ENCODE measurements around the gene ICOS. TPM values are rescaled to one million over a fixed set of nuclear protein-coding genes. Genes with fewer than 3 reads are reported as not detected.

The ICOS gene
- total RNA-seq, 6 donors from 2014 or later, result 0.22 to 2.3 (median 1.1) TPM; not detected in 1

GRCh38 chr2:203988500-203989260, 52.1 kb downstream of the ICOS start:
- H3K27ac ChIP-seq, result peak overlapping the region in 2 of 4 donors; percentile 30 to 32
- ATAC-seq (ENCODE audit: low FRiP score in 2 of 2) (peak in 1 of 2 donors; percentile 58), DNase-seq (no peak)
- no peak overlapping the region for H3K4me3 ChIP-seq
- WGBS, 2 donors, result 81 to 85% methylated on average over 6 of the region's 6 CpGs
- H3K4me1 ChIP-seq, result peaks cover 0 to 7% (median 6%) of the 10 kb centered on the region in 4 donors
- TF ChIP-seq CTCF (IDR thresholded peaks at IDR 0.05) (no peak), EP300 (IDR thresholded peaks at IDR 0.05) (no peak), POLR2A (IDR thresholded peaks at IDR 0.05) (no peak), POLR2AphosphoS5 (IDR thresholded peaks at IDR 0.05) (no peak)
- H3K9me3 ChIP-seq, result no peaks in the 10 kb centered on the region
- no peaks in the 10 kb centered on the region for H3K27me3 ChIP-seq
- H3K36me3 ChIP-seq, result no peaks in the 10 kb centered on the region

GRCh38 chr2:203989521-203989920, 53.0 kb downstream of the ICOS start:
- Histone ChIP-seq H3K27ac (peak overlapping the region in 2 of 4 donors; percentile 30 to 44), H3K36me3 (no peaks in the 10 kb centered on the region), H3K4me1 (peaks cover 0 to 7% (median 6%) of the 10 kb centered on the region in 4 donors), H3K9me3 (no peaks in the 10 kb centered on the region), H3K4me3 (no peak overlapping the region), H3K27me3 (no peaks in the 10 kb centered on the region)
- DNase-seq (no peak), ATAC-seq (ENCODE audit: low FRiP score in 2 of 2) (no peak)
- TF ChIP-seq EP300 (IDR thresholded peaks at IDR 0.05) (no peak), POLR2A (IDR thresholded peaks at IDR 0.05) (no peak), CTCF (IDR thresholded peaks at IDR 0.05) (no peak), POLR2AphosphoS5 (IDR thresholded peaks at IDR 0.05) (no peak)
- WGBS, 2 donors, result 52 to 63% methylated on average over 2 of the region's 2 CpGs

GRCh38 chr2:203992509-203992908, 55.9 kb downstream of the ICOS start:
- ATAC-seq (ENCODE audit: low FRiP score in 2 of 2) (no peak), DNase-seq (no peak)
- H3K27me3 ChIP-seq, result no peaks in the 10 kb centered on the region
- 50% methylated on average over 1 of the region's 1 CpG for WGBS, 2 donors
- TF ChIP-seq POLR2AphosphoS5 (IDR thresholded peaks at IDR 0.05) (no peak), EP300 (IDR thresholded peaks at IDR 0.05) (no peak), POLR2A (IDR thresholded peaks at IDR 0.05) (no peak), CTCF (IDR thresholded peaks at IDR 0.05) (no peak)
- no peak overlapping the region for H3K27ac ChIP-seq
- peaks cover 0 to 6% (median 3%) of the 10 kb centered on the region in 4 donors for H3K4me1 ChIP-seq
- H3K9me3 ChIP-seq, result no peaks in the 10 kb centered on the region
- H3K4me3 ChIP-seq, result no peak overlapping the region
- no peaks in the 10 kb centered on the region for H3K36me3 ChIP-seq

GRCh38 chr2:203993011-203993410, 56.4 kb downstream of the ICOS start:
- TF ChIP-seq CTCF (IDR thresholded peaks at IDR 0.05) (no peak), EP300 (IDR thresholded peaks at IDR 0.05) (no peak), POLR2AphosphoS5 (IDR thresholded peaks at IDR 0.05) (no peak), POLR2A (IDR thresholded peaks at IDR 0.05) (no peak)
- ATAC-seq (ENCODE audit: low FRiP score in 2 of 2) (peak in 1 of 2 donors; percentile 44), DNase-seq (no peak)
- H3K27me3 ChIP-seq, result no peaks in the 10 kb centered on the region
- no peaks in the 10 kb centered on the region for H3K9me3 ChIP-seq
- no peaks in the 10 kb centered on the region for H3K36me3 ChIP-seq
- WGBS, 2 donors, result 48 to 67% methylated on average over 4 of the region's 4 CpGs
- peaks cover 0 to 6% (median 4%) of the 10 kb centered on the region in 4 donors for H3K4me1 ChIP-seq
- no peak overlapping the region for H3K4me3 ChIP-seq
- H3K27ac ChIP-seq, result no peak overlapping the region

- Histone ChIP-seq H3K27me3 (no peaks in the 10 kb centered on the region), H3K4me1 (peaks cover 0 to 6% (median 6%) of the 10 kb centered on the region in 4 donors), H3K36me3 (no peaks in the 10 kb centered on the region), H3K27ac (no peak overlapping the region), H3K9me3 (no peaks in the 10 kb centered on the region), H3K4me3 (no peak overlapping the region)
- DNase-seq (no peak), ATAC-seq (ENCODE audit: low FRiP score in 2 of 2) (no peak)
- TF ChIP-seq POLR2A (IDR thresholded peaks at IDR 0.05), result no peak
- 84 to 85% methylated on average over 4 of the region's 4 CpGs for WGBS, 2 donors
Measured at GRCh38 chr2:203993560-203993959, 57.0 kb downstream of the ICOS start.
